Prostate gland (tissue), 2 donors: ENCODE measurements around the gene CMKLR1. TPM values are rescaled to one million over a fixed set of nuclear protein-coding genes. Genes with fewer than 3 reads are reported as not detected.

ENCODE experiments used
- DNase-seq: peaks from one replicate; pipeline ENCODE4 v3.0.0-alpha.2; 2019; ENCODE audit warnings: low spot score
- H3K27ac ChIP-seq, 2 donors: fragments of 200-600 bp; sonication (generic); 2 replicates each; pipeline ENCODE4 v1.5.1; 2017 to 2019
- H3K27me3 ChIP-seq: fragments of 200-600 bp; sonication (generic); replicated peaks from 2 replicates; pipeline ENCODE4 v1.5.1; 2019; ENCODE audit not compliant: insufficient read depth
- H3K36me3 ChIP-seq, 2 donors: fragments of 200-600 bp; sonication (generic); 1 replicate in 1 of 2; 2 replicates in 1 of 2; pipeline versions ENCODE4 v1.5.1 to v1.8.1; 2017 to 2019
- H3K4me1 ChIP-seq: fragments of 200-600 bp; sonication (generic); replicated peaks from 2 replicates; pipeline ENCODE4 v1.5.1; 2019
- H3K4me3 ChIP-seq, 2 donors: fragments of 200-600 bp; sonication (generic); 2 replicates each; pipeline ENCODE4 v1.5.1; 2017 to 2019
- H3K9me3 ChIP-seq: fragments of 200-600 bp; sonication (generic); 2 replicates; pipeline ENCODE4 v1.5.1; 2017
- CTCF ChIP-seq, 4 experiments: fragments of 200-600 bp in 2 of 4; fragments of 450-650 bp in 2 of 4; sonication (generic) in 2 of 4; IDR thresholded peaks; 1 replicate in 3 of 4; 2 replicates in 1 of 4; pipeline ENCODE4 v1.5.1; 2016 to 2019; ENCODE audit warnings: antibody characterized with exemption in 4 of 4, mild to moderate bottlenecking in 2 of 4, moderate library complexity in 2 of 4
- POLR2A ChIP-seq: fragments of 450-650 bp; IDR thresholded peaks from one replicate; pipeline ENCODE4 v1.6.1; 2016; ENCODE audit warnings: antibody characterized with exemption, mild to moderate bottlenecking
- POLR2AphosphoS5 ChIP-seq: sonication (generic); formaldehyde crosslinking; IDR thresholded peaks from one replicate; pipeline ENCODE4 v1.6.1; 2017; ENCODE audit warnings: antibody characterized with exemption
- WGBS: methylation state at CpG from one replicate; pipeline ENCODE4 v1.1.5; 2018; 5-methylcytosine and 5-hydroxymethylcytosine counted together
- intact Hi-C: fragments of 100-400 bp; cut with DNase I; formaldehyde crosslinking; loops from one replicate; pipeline ENCODE4 v1.14.2; 2022
- total RNA-seq, 2 donors: library from RNA; depleted of rRNA; stranded (reverse); fragments of >200 nt; gene quantifications; one replicate each; pipeline ENCODE4 v1.1.0, GENCODE V29; 2016

The CMKLR1 gene
- total RNA-seq, 2 donors from 2014 or later, result 3.3 to 9.1 TPM

DNA sequence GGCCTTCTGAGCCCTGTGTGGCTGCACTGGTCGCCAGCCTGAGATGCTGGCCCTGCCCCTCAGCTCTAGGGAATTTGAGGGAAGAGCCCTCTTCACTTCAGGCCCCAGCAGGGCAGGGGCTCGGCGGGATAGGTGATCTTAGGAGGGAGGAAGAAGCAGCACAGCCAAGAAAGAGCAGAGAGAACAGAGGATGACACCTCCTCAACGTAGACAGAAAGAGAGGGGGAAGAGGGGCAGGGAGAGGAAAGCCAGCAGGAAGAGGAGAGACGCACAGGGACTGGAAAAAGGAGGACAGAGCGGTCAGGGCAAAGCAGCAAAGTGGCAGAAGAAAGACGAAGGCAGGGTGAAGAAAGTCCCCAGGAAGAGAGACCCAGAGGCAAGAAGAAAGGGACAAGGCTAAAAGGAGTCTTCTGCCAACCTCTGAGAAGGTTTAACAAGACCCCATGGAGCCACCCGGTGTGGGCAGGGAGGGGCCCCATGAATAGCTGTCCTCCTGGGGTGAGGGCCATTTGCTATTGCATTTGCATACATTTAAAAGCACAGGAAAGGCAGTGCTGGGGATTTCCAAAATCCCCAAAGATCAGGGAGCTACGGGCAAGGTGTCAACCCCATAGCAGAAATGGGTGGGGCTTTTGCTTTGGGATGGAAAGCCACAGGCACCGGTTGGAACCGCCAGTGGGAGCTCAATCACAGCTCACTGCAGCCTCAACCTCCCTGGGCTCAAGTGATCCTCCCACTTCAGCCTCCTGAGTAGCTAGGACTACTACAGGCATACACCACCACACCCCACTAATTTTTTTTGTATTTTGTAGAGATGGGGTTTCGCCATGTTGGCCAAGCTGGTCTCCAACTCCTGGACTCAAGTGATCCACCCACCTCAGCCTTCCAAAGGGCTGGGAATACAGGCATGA, 22.7 kb downstream of the CMKLR1 start:
- Histone ChIP-seq H3K9me3 (no peaks in the 10 kb centered on the region), H3K4me1 (no peaks in the 10 kb centered on the region), H3K4me3 (no peak overlapping the region), H3K27ac (no peak overlapping the region), H3K27me3 (no peaks in the 10 kb centered on the region), H3K36me3 (no peaks in the 10 kb centered on the region)
- WGBS, result 43% methylated on average over 11 of the region's 12 CpGs
- DNase-seq, result no peak
- TF ChIP-seq POLR2AphosphoS5, result no peak
- TF ChIP-seq POLR2A, result no peak
- no peak for TF ChIP-seq CTCF (IDR thresholded peaks at IDR 0.05)
- intact Hi-C loops, result no loop called here

GRCh38 chr12:108315486-108316105, 23.5 kb downstream of the CMKLR1 start:
- H3K36me3 ChIP-seq, result no peaks in the 10 kb centered on the region
- H3K27me3 ChIP-seq, result no peaks in the 10 kb centered on the region
- no peak overlapping the region for H3K27ac ChIP-seq
- no peaks in the 10 kb centered on the region for H3K9me3 ChIP-seq
- 80% methylated on average over 4 of the region's 4 CpGs for WGBS
- TF ChIP-seq CTCF (IDR thresholded peaks at IDR 0.05), result no peak
- TF ChIP-seq POLR2A, result no peak
- no peak for TF ChIP-seq POLR2AphosphoS5
- H3K4me1 ChIP-seq, result no peaks in the 10 kb centered on the region
- no peak overlapping the region for H3K4me3 ChIP-seq
- intact Hi-C loops, result no loop called here
- DNase-seq, result no peak

DNA sequence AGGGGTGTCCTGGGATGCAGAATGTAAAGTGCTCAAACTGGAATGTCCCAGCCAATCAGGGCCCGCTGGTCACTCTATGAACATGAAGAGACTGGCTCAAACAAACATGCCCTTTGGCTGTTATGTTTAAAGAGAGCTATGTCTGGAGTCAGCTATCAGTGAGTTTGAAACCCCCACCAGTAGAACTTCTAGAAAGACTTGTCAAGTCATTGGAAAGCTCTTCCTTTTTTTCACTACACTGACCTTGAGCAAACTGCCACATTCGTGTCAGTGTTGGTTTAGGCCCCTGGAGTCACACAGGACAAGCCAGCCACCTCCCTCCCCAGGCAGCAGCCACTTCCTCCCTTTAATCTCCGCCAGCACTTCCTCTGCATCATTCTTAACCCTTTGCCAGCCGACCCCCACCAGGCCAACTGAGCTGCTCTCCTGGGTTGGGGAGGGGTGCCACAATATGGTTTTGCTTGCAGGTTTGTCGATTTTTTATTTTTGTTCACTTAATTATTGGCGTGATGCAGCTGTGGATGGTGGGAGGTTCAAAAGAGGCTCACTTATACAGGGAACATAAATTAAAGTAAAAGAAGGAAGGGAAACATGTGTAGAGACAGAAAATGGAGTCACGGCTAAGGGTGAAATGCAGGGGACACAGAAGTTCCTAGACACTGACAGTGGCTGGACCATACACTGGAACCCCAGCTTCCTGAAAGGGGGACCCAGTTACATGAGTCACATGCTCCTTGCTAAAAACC, 25.3 kb downstream of the CMKLR1 start:
- WGBS, result 54% methylated on average over 7 of the region's 7 CpGs

DNA sequence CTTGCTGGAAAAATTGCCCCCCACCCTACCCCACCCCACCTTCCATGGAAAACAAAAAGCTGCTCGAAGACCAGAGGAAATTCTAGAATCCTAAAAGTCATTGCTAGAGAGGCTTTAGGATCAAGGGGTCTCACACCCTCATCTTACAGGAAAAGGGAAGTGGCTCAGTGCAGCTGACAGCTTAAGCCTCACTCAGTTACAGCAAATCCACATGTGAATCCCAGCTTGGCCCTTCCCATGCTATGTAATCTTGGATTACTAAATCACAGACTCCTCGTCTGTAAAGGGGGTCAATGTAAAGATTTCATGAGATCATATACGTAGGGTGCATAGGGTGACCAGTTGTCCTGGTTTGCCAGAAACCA, 25.9 kb downstream of the CMKLR1 start:
- WGBS, result 75% methylated on average over 3 of the region's 3 CpGs
- TF ChIP-seq POLR2A (no peak), CTCF (IDR thresholded peaks at IDR 0.05) (no peak), POLR2AphosphoS5 (no peak)
- no peak for DNase-seq
- Histone ChIP-seq H3K27ac (peak overlapping the region in 1 of 2 donors; percentile 15), H3K9me3 (no peaks in the 10 kb centered on the region), H3K27me3 (no peaks in the 10 kb centered on the region), H3K4me3 (no peak overlapping the region), H3K36me3 (no peaks in the 10 kb centered on the region), H3K4me1 (no peaks in the 10 kb centered on the region)
- intact Hi-C loops, result no loop called here

More for the DNA sequence above, 25.3 kb downstream of the CMKLR1 start:
- DNase-seq, result no peak
- no peaks in the 10 kb centered on the region for H3K36me3 ChIP-seq
- TF ChIP-seq POLR2A (no peak), POLR2AphosphoS5 (no peak), CTCF (IDR thresholded peaks at IDR 0.05) (no peak)
- no peaks in the 10 kb centered on the region for H3K9me3 ChIP-seq
- no peaks in the 10 kb centered on the region for H3K27me3 ChIP-seq
- H3K27ac ChIP-seq, result no peak overlapping the region
- H3K4me3 ChIP-seq, result no peak overlapping the region
- no peaks in the 10 kb centered on the region for H3K4me1 ChIP-seq
- intact Hi-C loops, result no loop called here
